CD8-positive, alpha-beta memory T cell (primary cell): ENCODE data around the gene MAPKAPK2. TPM values are rescaled to one million over a fixed set of nuclear protein-coding genes. Genes with fewer than 3 reads are reported as not detected.

Source experiments
- CTCF ChIA-PET: fragments of 350-600 bp; sonication (Branson Sonifier 250); formaldehyde crosslinking; loops from one replicate; lab custom pipeline; 2021; ENCODE audit warnings: antibody characterized with exemption; lab: Charles Lee
- POLR2A ChIA-PET: fragments of 350-600 bp; sonication (Branson Sonifier 250); formaldehyde crosslinking; loops from one replicate; lab custom pipeline; 2021; ENCODE audit warnings: antibody characterized with exemption; lab: Charles Lee
- DNase-seq, 5 donors: peaks; one replicate each; pipeline versions ENCODE4 v3.0.0 to v3.0.0-alpha.2; 2020 to 2022; ENCODE audit warnings: mixed read lengths in 1 of 5
- H3K27ac ChIP-seq: one replicate; pipeline ENCODE4 v1.7.0; 2013; ENCODE audit warnings: low read depth, mild to moderate bottlenecking, low read length, moderate library complexity
- H3K27me3 ChIP-seq: 2 replicates; pipeline ENCODE4 v1.7.0; 2013; ENCODE audit warnings: low read length, mild to moderate bottlenecking; ENCODE audit not compliant: insufficient read depth, poor library complexity, severe bottlenecking
- H3K36me3 ChIP-seq: 2 replicates; pipeline ENCODE4 v1.7.0; 2013; ENCODE audit warnings: mild to moderate bottlenecking, low read length, moderate library complexity; ENCODE audit not compliant: insufficient read depth
- H3K4me1 ChIP-seq: 2 replicates; pipeline ENCODE4 v1.7.0; 2013; ENCODE audit warnings: mild to moderate bottlenecking, low read length, moderate library complexity; ENCODE audit not compliant: insufficient read depth
- H3K4me3 ChIP-seq: 2 replicates; pipeline ENCODE4 v1.7.0; 2013; ENCODE audit warnings: mild to moderate bottlenecking, low read length
- H3K9me3 ChIP-seq: 2 replicates; pipeline ENCODE4 v1.7.0; 2013; ENCODE audit warnings: mild to moderate bottlenecking, low read length
- H3K27ac Mint-ChIP-seq, 8 donors: one replicate each; pipeline ENCODE4 v1.8.0; 2020 to 2021; ENCODE audit warnings: mixed read lengths in 8 of 8, mild to moderate bottlenecking in 6 of 8, inconsistent platforms in 3 of 8, moderate library complexity in 3 of 8
- H3K27me3 Mint-ChIP-seq, 2 donors: one replicate each; pipeline ENCODE4 v1.8.0; 2020 to 2021; ENCODE audit warnings: mixed read lengths in 2 of 2, mild to moderate bottlenecking in 1 of 2, moderate library complexity in 1 of 2
- H3K36me3 Mint-ChIP-seq, 3 donors: one replicate each; pipeline ENCODE4 v1.8.0; 2020 to 2021; ENCODE audit warnings: mixed read lengths in 3 of 3, inconsistent platforms in 1 of 3, mild to moderate bottlenecking in 1 of 3
- H3K4me1 Mint-ChIP-seq, 3 donors: one replicate each; pipeline ENCODE4 v1.8.0; 2020 to 2021; ENCODE audit warnings: mixed read lengths in 3 of 3, inconsistent platforms in 1 of 3, mild to moderate bottlenecking in 1 of 3
- H3K4me3 Mint-ChIP-seq, 7 donors: one replicate each; pipeline ENCODE4 v1.8.0; 2020 to 2021; ENCODE audit warnings: mixed read lengths in 7 of 7, mild to moderate bottlenecking in 6 of 7, moderate library complexity in 4 of 7, inconsistent platforms in 2 of 7
- H3K9me3 Mint-ChIP-seq, 5 donors: one replicate each; pipeline ENCODE4 v1.8.0; 2020 to 2022; ENCODE audit warnings: mixed read lengths in 5 of 5, mild to moderate bottlenecking in 3 of 5, moderate library complexity in 2 of 5, inconsistent platforms in 1 of 5
- polyA plus RNA-seq: library from polyadenylated mRNA; unstranded; fragments of 300-500 nt; fragmentation: Illumina TruSeq; gene quantifications from one replicate; pipeline ENCODE4 v1.2.3, GENCODE V29; 2021
- total RNA-seq, 2 experiments: library from RNA; stranded (reverse); gene quantifications; one replicate each; pipeline ENCODE4 v1.2.3, GENCODE V29; 2021

The MAPKAPK2 gene
- total and polyA plus RNA-seq, 3 experiments from 2014 or later, result 5.0 to 79.1 (median 78.4) TPM

- POLR2A ChIA-PET, result no interaction called here
- Histone ChIP-seq H3K27me3 (peaks cover 7% of the 10 kb centered on the region), H3K4me1 (peaks cover 4% of the 10 kb centered on the region), H3K9me3 (no peaks in the 10 kb centered on the region), H3K36me3 (no peaks in the 10 kb centered on the region), H3K27ac (no peak overlapping the region), H3K4me3 (no peak overlapping the region)
- DNase-seq, result no peak
- peaks cover 16 to 24% of the 10 kb centered on the region in 2 donors for H3K27me3 Mint-ChIP-seq
- H3K9me3 Mint-ChIP-seq, result no peaks in the 10 kb centered on the region
- peaks cover 3 to 10% (median 6%) of the 10 kb centered on the region in 3 donors for H3K4me1 Mint-ChIP-seq
- CTCF ChIA-PET, result interaction anchor here (0.9 to 3.3 kb wide), 4 partner anchors 9 to 24 kb away, joined by 3 to 17 read pairs (median 6); partner anchors contain the start of gene DYRK3
- no peaks in the 10 kb centered on the region for H3K36me3 Mint-ChIP-seq
- no peak overlapping the region for H3K4me3 Mint-ChIP-seq
- H3K27ac Mint-ChIP-seq, result no peak overlapping the region
These were observed 29.2 kb upstream of the MAPKAPK2 start for GRCh38 chr1:206655471-206655882.

GRCh38 chr1:206656936-206657335, 27.8 kb upstream of the MAPKAPK2 start:
- no peaks in the 10 kb centered on the region for H3K9me3 Mint-ChIP-seq
- H3K4me3 Mint-ChIP-seq, result no peak overlapping the region
- Histone ChIP-seq H3K4me1 (peaks cover 4% of the 10 kb centered on the region), H3K9me3 (no peaks in the 10 kb centered on the region), H3K27ac (no peak overlapping the region), H3K27me3 (peaks cover 7% of the 10 kb centered on the region), H3K36me3 (no peaks in the 10 kb centered on the region), H3K4me3 (no peak overlapping the region)
- CTCF ChIA-PET, result interaction anchor here (1.3 to 3.3 kb wide), 3 partner anchors 10 to 73 kb away, joined by 3 to 17 read pairs (median 5); partner anchors contain the start of gene DYRK3
- H3K27ac Mint-ChIP-seq, result no peak overlapping the region
- H3K27me3 Mint-ChIP-seq, result peaks cover 18 to 32% of the 10 kb centered on the region in 2 donors
- POLR2A ChIA-PET, result no interaction called here
- peaks cover 3 to 10% (median 6%) of the 10 kb centered on the region in 3 donors for H3K4me1 Mint-ChIP-seq
- no peak for DNase-seq
- no peaks in the 10 kb centered on the region for H3K36me3 Mint-ChIP-seq

- no peak overlapping the region for H3K27ac Mint-ChIP-seq
- no peaks in the 10 kb centered on the region for H3K36me3 ChIP-seq
- H3K27me3 ChIP-seq, result peaks cover 7% of the 10 kb centered on the region
- H3K4me1 ChIP-seq, result peaks cover 4% of the 10 kb centered on the region
- H3K36me3 Mint-ChIP-seq, result no peaks in the 10 kb centered on the region
- peaks cover 3 to 10% (median 6%) of the 10 kb centered on the region in 3 donors for H3K4me1 Mint-ChIP-seq
- H3K9me3 Mint-ChIP-seq, result no peaks in the 10 kb centered on the region
- DNase-seq, result no peak
- POLR2A ChIA-PET, result interaction anchor here (0.6 kb wide), 1 partner anchor 255 kb away, joined by 3 read pairs; no protein-coding TSS in a partner anchor
- H3K9me3 ChIP-seq, result no peaks in the 10 kb centered on the region
- CTCF ChIA-PET, result interaction anchor here (0.8 to 3.3 kb wide), 7 partner anchors 8 to 255 kb away, joined by 3 to 17 read pairs (median 6); partner anchors contain the start of gene DYRK3
- no peak overlapping the region for H3K4me3 Mint-ChIP-seq
- no peak overlapping the region for H3K27ac ChIP-seq
- H3K4me3 ChIP-seq, result no peak overlapping the region
- H3K27me3 Mint-ChIP-seq, result peaks cover 21 to 36% of the 10 kb centered on the region in 2 donors
These were observed 27.0 kb upstream of the MAPKAPK2 start for GRCh38 chr1:206657751-206658150.

DNA sequence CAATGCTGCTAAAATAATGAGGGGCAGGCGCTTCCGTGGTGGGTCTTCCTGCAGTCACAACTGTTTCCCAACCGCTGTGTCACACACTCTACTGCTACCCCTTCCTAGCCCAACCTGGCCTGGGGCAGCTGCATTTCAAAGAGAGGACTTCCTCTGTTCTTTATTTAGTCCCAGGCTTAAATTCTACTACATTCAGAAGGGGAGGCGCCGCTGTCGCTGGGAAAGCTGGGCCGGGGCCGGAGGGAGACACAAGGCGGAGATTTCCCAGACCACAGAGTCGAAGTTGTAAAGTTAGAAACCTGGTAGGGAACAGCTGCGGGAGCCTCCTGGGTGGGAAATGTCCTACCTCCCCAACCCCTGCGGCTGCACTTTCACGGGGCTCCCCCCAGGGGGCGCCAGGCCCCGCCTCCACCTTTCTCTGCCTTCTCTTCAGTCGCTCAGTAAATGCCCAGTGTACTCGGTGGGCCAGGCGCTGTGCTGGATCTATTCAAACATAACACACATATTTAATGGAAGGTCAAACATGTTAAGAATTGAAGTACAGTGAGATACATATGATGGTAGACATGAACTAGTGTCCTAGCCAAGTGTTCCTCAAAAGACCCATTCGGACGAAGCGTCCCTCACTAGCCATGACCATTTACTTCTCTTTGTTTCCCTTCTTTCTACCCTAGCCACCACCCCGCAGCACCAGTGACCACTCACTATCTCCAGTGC, 26.3 kb upstream of the MAPKAPK2 start:
- Mint-ChIP-seq H3K4me1 (peaks cover 3 to 11% (median 6%) of the 10 kb centered on the region in 3 donors), H3K36me3 (no peaks in the 10 kb centered on the region), H3K4me3 (no peak overlapping the region), H3K27ac (peak overlapping the region in 2 of 8 donors; percentile 43 to 63), H3K9me3 (no peaks in the 10 kb centered on the region), H3K27me3 (peaks cover 23 to 41% of the 10 kb centered on the region in 2 donors)
- H3K9me3 ChIP-seq, result no peaks in the 10 kb centered on the region
- no peak overlapping the region for H3K27ac ChIP-seq
- peak; percentile 28 to 59 (median 45) for DNase-seq
- POLR2A ChIA-PET, result interaction anchor here (0.6 to 0.8 kb wide), 2 partner anchors 156 to 255 kb away, joined by 3 read pairs; no protein-coding TSS in a partner anchor
- H3K36me3 ChIP-seq, result no peaks in the 10 kb centered on the region
- no peak overlapping the region for H3K4me3 ChIP-seq
- H3K4me1 ChIP-seq, result peaks cover 4% of the 10 kb centered on the region
- H3K27me3 ChIP-seq, result peaks cover 7% of the 10 kb centered on the region
- CTCF ChIA-PET, result interaction anchor here (0.8 to 3.3 kb wide), 9 partner anchors 9 to 254 kb away, joined by 3 to 17 read pairs (median 5); partner anchors contain the start of gene DYRK3

- no peaks in the 10 kb centered on the region for H3K36me3 Mint-ChIP-seq
- H3K27me3 Mint-ChIP-seq, result peaks cover 24 to 45% of the 10 kb centered on the region in 2 donors
- Histone ChIP-seq H3K36me3 (no peaks in the 10 kb centered on the region), H3K27me3 (peaks cover 10% of the 10 kb centered on the region), H3K27ac (no peak overlapping the region), H3K4me1 (peaks cover 6% of the 10 kb centered on the region), H3K9me3 (no peaks in the 10 kb centered on the region), H3K4me3 (no peak overlapping the region)
- ChIA-PET POLR2A (interaction anchor here (0.6 to 0.8 kb wide), 2 partner anchors 155 to 179 kb away, joined by 3 read pairs; no protein-coding TSS in a partner anchor), CTCF (interaction anchor here (1.1 to 2.8 kb wide), 7 partner anchors 10 to 254 kb away, joined by 3 to 13 read pairs (median 5); no protein-coding TSS in a partner anchor)
- H3K27ac Mint-ChIP-seq, result no peak overlapping the region
- H3K4me3 Mint-ChIP-seq, result no peak overlapping the region
- peaks cover 3 to 16% (median 6%) of the 10 kb centered on the region in 3 donors for H3K4me1 Mint-ChIP-seq
- DNase-seq, result no peak
- no peaks in the 10 kb centered on the region for H3K9me3 Mint-ChIP-seq
These were observed 25.8 kb upstream of the MAPKAPK2 start for GRCh38 chr1:206658981-206659273.

DNA sequence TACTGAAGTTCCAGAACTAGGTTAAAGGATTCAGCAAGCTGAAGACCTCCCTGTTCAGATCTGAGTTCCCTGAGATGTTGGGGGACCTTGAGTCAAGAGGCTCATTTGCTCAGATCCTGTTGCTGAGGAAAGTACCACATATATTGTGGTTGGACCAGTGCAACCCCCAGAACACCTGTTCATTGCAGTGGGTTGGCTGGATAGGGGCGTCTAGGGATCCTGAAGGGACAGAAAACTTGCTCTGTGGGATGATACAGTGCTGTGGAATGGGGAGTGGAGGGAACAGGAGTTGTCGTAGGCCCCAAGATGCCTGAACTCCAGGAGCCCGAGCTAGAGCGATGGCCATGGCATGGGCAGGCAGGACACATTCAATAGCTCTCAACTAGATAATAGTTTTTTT, 24.6 kb upstream of the MAPKAPK2 start:
- no peaks in the 10 kb centered on the region for H3K36me3 ChIP-seq
- H3K9me3 ChIP-seq, result no peaks in the 10 kb centered on the region
- Mint-ChIP-seq H3K27ac (peak overlapping the region in 2 of 8 donors; percentile 50 to 70), H3K4me3 (no peak overlapping the region), H3K9me3 (no peaks in the 10 kb centered on the region), H3K36me3 (no peaks in the 10 kb centered on the region), H3K4me1 (peaks cover 5 to 19% (median 9%) of the 10 kb centered on the region in 3 donors), H3K27me3 (peaks cover 26 to 48% of the 10 kb centered on the region in 2 donors)
- DNase-seq, result no peak
- H3K4me1 ChIP-seq, result peaks cover 9% of the 10 kb centered on the region
- ChIA-PET POLR2A (interaction anchor here (0.6 kb wide), 1 partner anchor 1183 kb away, joined by 3 read pairs; no protein-coding TSS in a partner anchor), CTCF (interaction anchor here (0.9 to 2.8 kb wide), 4 partner anchors 11 to 253 kb away, joined by 3 to 13 read pairs (median 5); no protein-coding TSS in a partner anchor)
- H3K27me3 ChIP-seq, result peaks cover 12% of the 10 kb centered on the region
- no peak overlapping the region for H3K4me3 ChIP-seq
- no peak overlapping the region for H3K27ac ChIP-seq

- Histone ChIP-seq H3K27me3 (peaks cover 12% of the 10 kb centered on the region), H3K27ac (no peak overlapping the region), H3K4me1 (peaks cover 9% of the 10 kb centered on the region), H3K36me3 (no peaks in the 10 kb centered on the region), H3K4me3 (no peak overlapping the region), H3K9me3 (no peaks in the 10 kb centered on the region)
- Mint-ChIP-seq H3K9me3 (no peaks in the 10 kb centered on the region), H3K36me3 (no peaks in the 10 kb centered on the region), H3K4me3 (no peak overlapping the region), H3K4me1 (peaks cover 5 to 19% (median 9%) of the 10 kb centered on the region in 3 donors), H3K27me3 (peaks cover 25 to 48% of the 10 kb centered on the region in 2 donors), H3K27ac (peak overlapping the region in 1 of 8 donors; percentile 48)
- ChIA-PET POLR2A (interaction anchor here (0.7 kb wide), 1 partner anchor 74 kb away, joined by 9 read pairs; no protein-coding TSS in a partner anchor), CTCF (interaction anchor here (1.0 to 3.8 kb wide), 4 partner anchors 9 to 171 kb away, joined by 3 to 28 read pairs (median 6); partner anchors contain the start of gene EIF2D)
- no peak for DNase-seq
These were observed 23.4 kb upstream of the MAPKAPK2 start for GRCh38 chr1:206661161-206661820.
